ENCODE measurements around the gene LPAR1. TPM values are rescaled to one million over a fixed set of nuclear protein-coding genes. Genes with fewer than 3 reads are reported as not detected.

LPAR1 gene
- total and polyA plus RNA-seq, 2 of the 8 experiments (the other 6 are each of a cell fraction or from before 2014, with no cell fraction given) = 3.4 to 5.1 TPM

DNA sequence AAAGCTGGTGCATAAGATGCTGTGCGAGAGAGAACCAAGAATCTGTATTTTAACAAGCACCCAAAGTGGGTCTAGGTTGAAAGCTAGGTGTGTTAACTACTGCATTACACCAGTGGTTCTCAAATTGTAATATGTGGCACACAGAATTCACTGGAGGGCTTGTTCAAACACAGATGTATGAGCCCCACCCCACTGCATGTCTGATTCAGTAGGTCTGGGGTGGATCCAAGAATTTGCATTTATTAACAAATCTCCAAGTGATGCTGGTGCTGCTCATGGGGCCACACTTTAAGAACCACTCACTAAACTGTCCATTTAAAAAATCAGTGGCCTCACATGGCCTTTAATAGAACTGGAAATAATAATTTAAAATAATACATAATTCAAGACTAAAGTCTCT is 40.4 kb downstream of the LPAR1 start:
- no peak for FAIRE-seq
- no peak overlapping the region for H4K91ac ChIP-seq (replicated peaks; ENCODE audit: insufficient read length, low read length)
- no peak overlapping the region for H2BK120ac ChIP-seq (replicated peaks; ENCODE audit: low read depth, low read length)
- H2BK12ac ChIP-seq (ENCODE audit: low read depth, low read length) = no peak overlapping the region
- ChIA-PET POLR2A (ENCODE audit: partially characterized antibody) (no interaction called here), CTCF (ENCODE audit: partially characterized antibody) (no interaction called here)
- H3K27ac ChIP-seq (ENCODE audit: low read depth, low read length) = no peak overlapping the region
- no peaks in the 10 kb centered on the region for H3K79me2 ChIP-seq (ENCODE audit: control insufficient read depth in 1 of 2, insufficient read depth in 2 of 2, low read length in 2 of 2)
- H2AFZ ChIP-seq (ENCODE audit: low read length) = no peak overlapping the region
- no peak overlapping the region for H2BK5ac ChIP-seq (ENCODE audit: low read depth, low read length)
- H3K4ac ChIP-seq (replicated peaks; ENCODE audit: insufficient read length, low read depth, low read length) = no peak overlapping the region
- H3K14ac ChIP-seq (ENCODE audit: insufficient read length) = no peak overlapping the region
- H3K9ac ChIP-seq (replicated peaks in 1 of 4; ENCODE audit: extremely low read depth in 1 of 4, low read depth in 3 of 4, low read length in 3 of 4) = no peak overlapping the region
- no peaks in the 10 kb centered on the region for H3K23me2 ChIP-seq (ENCODE audit: low read depth, low read length)
- no peak overlapping the region for H4K8ac ChIP-seq (ENCODE audit: extremely low read depth, insufficient read depth, low read length)
- no peak overlapping the region for H3K4me3 ChIP-seq (ENCODE audit: extremely low read depth in 1 of 4, insufficient read depth in 2 of 4, low read depth in 3 of 4, low read length in 4 of 4)
- H2BK15ac ChIP-seq (ENCODE audit: low read length) = no peak overlapping the region
- no peaks in the 10 kb centered on the region for H3K79me1 ChIP-seq (ENCODE audit: low read depth, low read length)
- no peak for DNase-seq (ENCODE audit: low read depth in 1 of 2, low spot score in 2 of 2)
- no peak overlapping the region for H2BK20ac ChIP-seq (ENCODE audit: low read length)
- H4K20me1 ChIP-seq (replicated peaks in 1 of 2; ENCODE audit: control insufficient read depth in 1 of 2, insufficient read depth in 2 of 2, low read length in 2 of 2) = no peaks in the 10 kb centered on the region
- H3K36me3 ChIP-seq (ENCODE audit: control insufficient read depth in 2 of 4, insufficient read depth in 4 of 4, low read length in 3 of 4) = no peaks in the 10 kb centered on the region
- H2AK5ac ChIP-seq (ENCODE audit: low read depth, low read length) = no peak overlapping the region
- no peak overlapping the region for H3K23ac ChIP-seq (ENCODE audit: insufficient read length)
- H3K4me2 ChIP-seq (ENCODE audit: insufficient read depth in 1 of 2, low read depth in 2 of 2, low read length in 2 of 2) = no peak overlapping the region
- peaks cover 0 to 3% (median 0%) of the 10 kb centered on the region in 4 experiments; a peak in 1 of 7 replicates for H3K4me1 ChIP-seq (replicated peaks in 1 of 4; ENCODE audit: control insufficient read depth in 3 of 4, insufficient read depth in 4 of 4, low read length in 3 of 4)
- H4K5ac ChIP-seq (ENCODE audit: insufficient read length, low read depth, low read length) = no peak overlapping the region
- H3K18ac ChIP-seq (ENCODE audit: extremely low read depth, low read length) = no peak overlapping the region
- 100% methylated on average over 1 of the region's 1 CpG; no CpG with 5 or more reads in 1 of the 2 experiments for WGBS, 2 experiments (ENCODE audit: extremely low coverage in 1 of 2, insufficient coverage in 1 of 2, insufficient read length in 1 of 2, insufficient replicate concordance in 2 of 2, low coverage in 1 of 2, low lambda C conversion rate in 2 of 2, missing lambda C conversion rate in 1 of 2)
- no peaks in the 10 kb centered on the region for H3K9me3 ChIP-seq (ENCODE audit: insufficient read depth in 2 of 2, low read depth in 1 of 2, low read length in 1 of 2)
- H3K27me3 ChIP-seq (replicated peaks in 1 of 4; ENCODE audit: control insufficient read depth in 3 of 4, extremely low read depth in 1 of 4, insufficient read depth in 3 of 4, low read length in 3 of 4) = no peaks in the 10 kb centered on the region; a peak in 1 of 7 replicates
- TF ChIP-seq SP4 (IDR thresholded peaks at IDR 0.05; ENCODE audit: low read length) = no peak
- TF ChIP-seq, protein P1, sequence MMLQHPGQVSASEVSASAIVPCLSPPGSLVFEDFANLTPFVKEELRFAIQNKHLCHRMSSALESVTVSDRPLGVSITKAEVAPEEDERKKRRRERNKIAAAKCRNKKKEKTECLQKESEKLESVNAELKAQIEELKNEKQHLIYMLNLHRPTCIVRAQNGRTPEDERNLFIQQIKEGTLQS (IDR thresholded peaks at IDR 0.05; ENCODE audit: insufficient read depth, low read depth, low read length) = no peak
- no peak for TF ChIP-seq MAFK (IDR thresholded peaks at IDR 0.05; ENCODE audit: low read depth, low read length)
- no peak for TF ChIP-seq JUND (IDR thresholded peaks at IDR 0.05; ENCODE audit: low read length)
- no peak for TF ChIP-seq CTBP2 (IDR thresholded peaks at IDR 0.05; ENCODE audit: borderline replicate concordance, insufficient read depth, insufficient read length, low read length)
- TF ChIP-seq CHD1 (IDR thresholded peaks at IDR 0.05; ENCODE audit: low read depth, low read length) = no peak
- TF ChIP-seq CBX8 (IDR thresholded peaks at IDR 0.05; ENCODE audit: borderline replicate concordance, low read depth, low read length) = no peak
- H3K56ac ChIP-seq (replicated peaks; ENCODE audit: insufficient read length, low read depth, low read length) = no peak overlapping the region
